Motor neuron (in vitro differentiated cells): Measurements from ENCODE around the gene KCNRG. TPM values are rescaled to one million over a fixed set of nuclear protein-coding genes. Genes with fewer than 3 reads are reported as not detected.

ENCODE experiments used
- ATAC-seq, 8 experiments: fragments of 200-7000 bp; cut with Tn5 transposase; replicated peaks in 6 of 8; 2 replicates each; pipeline ENCODE4 v1.8.0; 2021; ENCODE audit warnings: mild to moderate bottlenecking in 8 of 8, moderate library complexity in 8 of 8
- H3K27ac ChIP-seq, 2 donors: fragments of 250-450 bp; sonication (Bioruptor Pico); 2 replicates each; pipeline ENCODE4 v1.9.0; 2021; ENCODE audit warnings: antibody characterized with exemption in 2 of 2, mild to moderate bottlenecking in 2 of 2, moderate library complexity in 1 of 2
- H3K4me1 ChIP-seq, 2 donors: fragments of 250-450 bp; sonication (Bioruptor Pico); replicated peaks in 1 of 2; 2 replicates each; pipeline ENCODE4 v1.6.1; 2021; ENCODE audit warnings: antibody characterized with exemption in 2 of 2, mild to moderate bottlenecking in 2 of 2, moderate library complexity in 1 of 2
- H3K4me3 ChIP-seq, 5 donors: fragments of 250-450 bp; sonication (Bioruptor Pico); 2 replicates each; pipeline ENCODE4 v1.9.0; 2021; ENCODE audit warnings: antibody characterized with exemption in 5 of 5, mild to moderate bottlenecking in 5 of 5, moderate library complexity in 4 of 5
- WGBS, 10 experiments: fragments of 450-650 bp; shearing (Covaris generic); methylation state at CpG; one replicate each; pipeline ENCODE4 v1.0.0; 2022; 5-methylcytosine and 5-hydroxymethylcytosine counted together
- in situ Hi-C, 9 experiments: fragments of 400-800 bp; cut with MboI; loops; one replicate each; pipeline ENCODE4 v1.15.0; 2021; ENCODE audit warnings: low sequenced_read_pairs in 9 of 9, low pct_unique_long_range_greater_than_20kb in 2 of 9; ENCODE audit not compliant: unreplicated experiment in 9 of 9
- total RNA-seq, 8 experiments: library from RNA; unstranded; fragments of 300-600 nt; gene quantifications; 2 replicates each; pipeline versions ENCODE4 v1.2.3 to v1.2.4, GENCODE V29; 2022

The KCNRG gene
- total RNA-seq, 8 experiments from 2014 or later, result 1.3 to 9.0 (median 3.5) TPM

GRCh38 chr13:49995625-49996101, 19.6 kb upstream of the KCNRG start:
- WGBS, 10 experiments, result 0 to 100% (median 55%) methylated on average over 1 to 12 of the region's 14 CpGs
- no peak overlapping the region for H3K27ac ChIP-seq
- no peak for ATAC-seq
- peaks cover 18 to 27% of the 10 kb centered on the region in 2 donors for H3K4me1 ChIP-seq
- H3K4me3 ChIP-seq, result peak overlapping the region; percentile 76 to 90 (median 84)
- in situ Hi-C loops, result loop anchor here in 4 of 9 experiments (25.0 kb wide), 3 partner anchors 542 to 1067 kb away; partner anchors contain the start of gene RNASEH2B (in 4 of the 4)

DNA sequence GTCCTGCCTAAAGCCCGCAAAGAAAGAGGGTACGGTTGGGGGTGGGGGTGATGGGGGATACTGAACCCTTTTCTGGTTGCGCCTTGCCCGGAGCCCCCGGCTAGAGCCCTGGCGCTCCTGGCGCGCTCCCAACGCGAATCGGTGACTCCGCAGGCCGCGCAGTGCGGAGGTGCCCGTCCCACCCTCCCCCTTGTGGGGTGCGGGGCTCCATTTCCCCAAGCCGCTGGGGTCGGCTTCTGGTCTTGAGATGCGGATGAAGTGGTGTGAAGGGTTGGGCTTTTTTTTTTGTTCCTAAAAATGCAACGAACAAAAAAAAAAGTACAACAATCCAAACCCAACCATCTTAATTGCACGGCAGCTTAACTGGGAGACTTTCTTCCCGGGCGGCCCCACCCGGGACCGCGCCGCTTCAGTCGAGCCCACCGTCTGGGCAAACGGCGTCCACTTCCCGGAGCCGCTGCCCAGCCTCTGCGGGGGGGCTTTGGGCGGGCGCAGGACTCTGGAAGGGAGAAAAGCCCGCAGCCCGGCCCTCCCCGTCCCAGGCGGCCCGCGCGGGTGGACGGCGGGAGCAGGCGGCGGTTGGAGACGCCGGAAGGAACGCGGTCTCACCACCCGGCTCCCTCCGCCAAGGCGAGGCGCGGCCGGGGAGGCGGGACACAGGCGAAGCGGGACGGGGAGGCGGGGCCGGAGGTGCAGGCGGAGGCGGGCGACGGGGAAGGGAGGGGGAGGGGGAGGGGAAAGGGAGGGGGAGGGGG, 18.9 kb upstream of the KCNRG start:
- Histone ChIP-seq H3K27ac (peak overlapping the region; percentile 85 to 90), H3K4me1 (peaks cover 18 to 27% of the 10 kb centered on the region in 2 donors), H3K4me3 (peak overlapping the region; percentile 76 to 90 (median 84))
- 0% methylated on average over 6 to 10 of the region's 68 CpGs; no CpG with 5 or more reads in 8 of the 10 experiments for WGBS, 10 experiments
- peak; percentile 59 to 73 (median 67) for ATAC-seq
- in situ Hi-C loops, result loop anchor here in 4 of 9 experiments (25.0 kb wide), 3 partner anchors 541 to 1066 kb away; partner anchors contain the start of gene RNASEH2B (in 4 of the 4)

GRCh38 chr13:49996951-49997895, 18.0 kb upstream of the KCNRG start, which contains the start of gene TRIM13:
Gene TRIM13, plus strand, starts transcription at chr13:49997042. Its CDS starts 14,899 bp downstream, at chr13:50011941.
- Histone ChIP-seq H3K27ac (peak within 1 kb of the TSS; percentile 90 to 94), H3K4me3 (peak within 1 kb of the TSS; percentile 76 to 90 (median 84)), H3K4me1 (peaks cover 18 to 27% of the 10 kb centered on the region in 2 donors)
- in situ Hi-C loops, result loop anchor here in 4 of 9 experiments (25.0 kb wide), 3 partner anchors 540 to 1065 kb away; partner anchors contain the start of gene RNASEH2B (in 4 of the 4)
- ATAC-seq, result peak; percentile 80 to 91 (median 86)
- 0 to 20% (median 2%) methylated on average over 1 to 18 of the region's 56 CpGs for WGBS, 10 experiments

GRCh38 chr13:49997955-49998354, 17.3 kb upstream of the KCNRG start:
- in situ Hi-C loops, result loop anchor here in 4 of 9 experiments (25.0 kb wide), 3 partner anchors 539 to 1064 kb away; partner anchors contain the start of gene RNASEH2B (in 4 of the 4)
- H3K27ac ChIP-seq, result peak overlapping the region in 1 of 2 donors; percentile 94
- ATAC-seq, result no peak
- WGBS, 10 experiments, result 0 to 27% (median 0%) methylated on average over 1 to 4 of the region's 4 CpGs
- peak overlapping the region; percentile 71 to 90 (median 84) for H3K4me3 ChIP-seq
- peaks cover 18 to 27% of the 10 kb centered on the region in 2 donors for H3K4me1 ChIP-seq

GRCh38 chr13:49998714-49999624, 16.3 kb upstream of the KCNRG start:
- WGBS, 10 experiments, result 70 to 95% (median 79%) methylated on average over 1 to 14 of the region's 22 CpGs; no CpG with 5 or more reads in 2 of the 10 experiments
- in situ Hi-C loops, result loop anchor here in 4 of 9 experiments (25.0 kb wide), 3 partner anchors 538 to 1063 kb away; partner anchors contain the start of gene RNASEH2B (in 4 of the 4)
- Histone ChIP-seq H3K4me3 (peak overlapping the region in 4 of 5 donors; percentile 71 to 84 (median 80)), H3K27ac (no peak overlapping the region), H3K4me1 (peaks cover 18 to 27% of the 10 kb centered on the region in 2 donors)
- ATAC-seq, result no peak

DNA sequence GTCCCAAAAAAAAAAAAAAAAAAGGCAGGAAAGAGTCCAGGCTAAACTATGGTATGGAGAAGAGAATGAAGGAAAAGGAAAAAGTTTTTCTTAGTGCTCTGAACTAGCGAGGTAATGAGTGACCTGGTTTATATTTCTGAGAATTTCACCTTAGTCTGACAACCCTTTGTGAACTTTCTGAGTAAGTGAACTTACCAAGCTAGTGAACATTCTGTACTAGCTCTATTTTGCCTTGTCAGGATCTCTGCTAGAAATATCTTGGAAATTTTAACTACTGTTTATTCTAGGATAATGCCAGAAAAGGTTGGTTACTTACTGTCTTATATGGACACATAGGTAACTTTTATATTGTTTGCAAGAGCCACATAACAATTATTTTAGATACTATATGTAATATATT, 14.0 kb upstream of the KCNRG start:
- peaks cover 16 to 24% of the 10 kb centered on the region in 2 donors for H3K4me1 ChIP-seq
- 75 to 100% (median 91%) methylated on average over 1 of the region's 1 CpG; no CpG with 5 or more reads in 1 of the 10 experiments for WGBS, 10 experiments
- in situ Hi-C loops, result no loop called here
- no peak overlapping the region for H3K4me3 ChIP-seq
- no peak overlapping the region for H3K27ac ChIP-seq
- ATAC-seq, result no peak

GRCh38 chr13:50006426-50007135, 8.7 kb upstream of the KCNRG start:
- in situ Hi-C loops, result no loop called here
- Histone ChIP-seq H3K27ac (no peak overlapping the region), H3K4me3 (no peak overlapping the region), H3K4me1 (no peaks in the 10 kb centered on the region)
- no peak for ATAC-seq
- 90 to 100% (median 100%) methylated on average over 1 to 3 of the region's 7 CpGs; no CpG with 5 or more reads in 2 of the 10 experiments for WGBS, 10 experiments

- in situ Hi-C loops, result no loop called here
- WGBS, 10 experiments, result 89 to 100% (median 100%) methylated on average over 1 of the region's 1 CpG; no CpG with 5 or more reads in 5 of the 10 experiments
- Histone ChIP-seq H3K4me3 (no peak overlapping the region), H3K27ac (no peak overlapping the region), H3K4me1 (no peaks in the 10 kb centered on the region)
- ATAC-seq, result no peak
These were observed 3.8 kb upstream of the KCNRG start for GRCh38 chr13:50011461-50011860.

DNA sequence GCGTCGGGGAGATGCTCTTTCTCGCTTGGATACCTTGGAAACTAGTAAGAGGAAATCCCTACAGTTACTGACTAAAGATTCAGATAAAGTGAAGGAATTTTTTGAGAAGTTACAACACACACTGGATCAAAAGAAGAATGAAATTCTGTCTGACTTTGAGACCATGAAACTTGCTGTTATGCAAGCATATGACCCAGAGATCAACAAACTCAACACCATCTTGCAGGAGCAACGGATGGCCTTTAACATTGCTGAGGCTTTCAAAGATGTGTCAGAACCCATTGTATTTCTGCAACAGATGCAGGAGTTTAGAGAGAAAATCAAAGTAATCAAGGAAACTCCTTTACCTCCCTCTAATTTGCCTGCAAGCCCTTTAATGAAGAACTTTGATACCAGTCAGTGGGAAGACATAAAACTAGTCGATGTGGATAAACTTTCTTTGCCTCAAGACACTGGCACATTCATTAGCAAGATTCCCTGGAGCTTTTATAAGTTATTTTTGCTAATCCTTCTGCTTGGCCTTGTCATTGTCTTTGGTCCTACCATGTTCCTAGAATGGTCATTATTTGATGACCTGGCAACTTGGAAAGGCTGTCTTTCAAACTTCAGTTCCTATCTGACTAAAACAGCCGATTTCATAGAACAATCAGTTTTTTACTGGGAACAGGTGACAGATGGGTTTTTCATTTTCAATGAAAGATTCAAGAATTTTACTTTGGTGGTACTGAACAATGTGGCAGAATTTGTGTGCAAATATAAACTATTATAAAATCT, 2.7 kb upstream of the KCNRG start:
- no peak for ATAC-seq
- 90 to 100% (median 97%) methylated on average over 1 to 6 of the region's 6 CpGs for WGBS, 10 experiments
- Histone ChIP-seq H3K4me1 (no peaks in the 10 kb centered on the region), H3K27ac (no peak overlapping the region), H3K4me3 (no peak overlapping the region)
- in situ Hi-C loops, result no loop called here

- ATAC-seq, result no peak
- 88 to 100% (median 100%) methylated on average over 1 of the region's 1 CpG; no CpG with 5 or more reads in 5 of the 10 experiments for WGBS, 10 experiments
- Histone ChIP-seq H3K4me3 (no peak overlapping the region), H3K4me1 (no peaks in the 10 kb centered on the region), H3K27ac (no peak overlapping the region)
- in situ Hi-C loops, result no loop called here
These were observed 858 bp upstream of the KCNRG start for GRCh38 chr13:50014386-50014785.

- Histone ChIP-seq H3K27ac (no peak overlapping the region), H3K4me3 (no peak overlapping the region), H3K4me1 (no peaks in the 10 kb centered on the region)
- 50 to 100% (median 72%) methylated on average over 1 to 4 of the region's 4 CpGs for WGBS, 10 experiments
- ATAC-seq, result no peak
- in situ Hi-C loops, result no loop called here
These were observed 506 bp downstream of the KCNRG start for GRCh38 chr13:50015750-50016149.
